Common myeloid progenitor, CD34-positive (primary cell): ENCODE results near the gene STARD10.

Experiments used
- CTCF ChIA-PET: fragments of 350-600 bp; sonication (Branson Sonifier 250); formaldehyde crosslinking; loops from one replicate; lab custom pipeline; 2021; ENCODE audit warnings: antibody characterized with exemption; lab: Charles Lee
- POLR2A ChIA-PET: fragments of 350-600 bp; sonication (Branson Sonifier 250); formaldehyde crosslinking; loops from one replicate; lab custom pipeline; 2021; ENCODE audit warnings: antibody characterized with exemption; lab: Charles Lee
- DNase-seq, 3 donors: peaks; one replicate each; pipeline versions ENCODE4 v3.0.0 to v3.0.0-alpha.2; 2013
- H3K27ac ChIP-seq, 2 experiments: 1 replicate in 1 of 2; 2 replicates in 1 of 2; pipeline ENCODE4 v1.7.0; 2013; ENCODE audit warnings: inconsistent platforms in 2 of 2, low read length in 2 of 2, mild to moderate bottlenecking in 2 of 2, low read depth in 1 of 2, moderate library complexity in 1 of 2; ENCODE audit not compliant: severe bottlenecking in 2 of 2, insufficient read depth in 1 of 2, poor library complexity in 1 of 2
- H3K27me3 ChIP-seq, 5 experiments: replicated peaks in 2 of 5; 1 replicate in 3 of 5; 2 replicates in 2 of 5; pipeline versions ENCODE4 v1.6.1 to v1.7.0; 2013; ENCODE audit warnings: low read length in 4 of 5, mild to moderate bottlenecking in 2 of 5, moderate library complexity in 2 of 5, inconsistent platforms in 1 of 5; ENCODE audit not compliant: insufficient read depth in 5 of 5, control insufficient read depth in 4 of 5
- H3K36me3 ChIP-seq, 4 experiments: 1 replicate in 2 of 4; 2 replicates in 2 of 4; pipeline versions ENCODE4 v1.6.1 to v1.7.0; 2013; ENCODE audit warnings: low read length in 3 of 4, control low read depth in 1 of 4, mild to moderate bottlenecking in 1 of 4; ENCODE audit not compliant: control insufficient read depth in 4 of 4, insufficient read depth in 4 of 4
- H3K4me1 ChIP-seq, 4 experiments: 1 replicate in 3 of 4; 2 replicates in 1 of 4; pipeline versions ENCODE4 v1.6.1 to v1.7.1; 2013; ENCODE audit warnings: low read length in 3 of 4, mild to moderate bottlenecking in 3 of 4, control low read depth in 1 of 4, inconsistent platforms in 1 of 4, moderate library complexity in 1 of 4; ENCODE audit not compliant: control insufficient read depth in 4 of 4, insufficient read depth in 4 of 4; ENCODE audit errors: control extremely low read depth in 1 of 4
- H3K4me3 ChIP-seq, 7 experiments: 1 replicate in 4 of 7; 2 replicates in 3 of 7; pipeline versions ENCODE4 v1.5.1 to v1.7.0; 2013; ENCODE audit warnings: mild to moderate bottlenecking in 7 of 7, low read length in 6 of 7, moderate library complexity in 6 of 7, inconsistent platforms in 2 of 7, low read depth in 2 of 7, control low read depth in 1 of 7; ENCODE audit not compliant: insufficient read depth in 4 of 7, control insufficient read depth in 1 of 7; ENCODE audit errors: extremely low read depth in 1 of 7
- H3K9me3 ChIP-seq, 5 experiments: 1 replicate in 4 of 5; 2 replicates in 1 of 5; pipeline versions ENCODE4 v1.6.1 to v1.7.1; 2013; ENCODE audit warnings: low read length in 4 of 5, mild to moderate bottlenecking in 2 of 5, inconsistent platforms in 1 of 5, low read depth in 1 of 5, moderate library complexity in 1 of 5; ENCODE audit not compliant: control insufficient read depth in 4 of 5, insufficient read depth in 2 of 5; ENCODE audit errors: control extremely low read depth in 1 of 5
- WGBS: methylation state at CpG from one replicate; pipeline ENCODE4 v1.1.5; 2013; ENCODE audit not compliant: insufficient coverage; 5-methylcytosine and 5-hydroxymethylcytosine counted together

STARD10 gene

GRCh38 chr11:72725724-72726028, 68.2 kb downstream of the STARD10 start:
- no peak for DNase-seq
- peak overlapping the region in 1 of 2 experiments; percentile 57 for H3K27ac ChIP-seq
- 100% methylated on average over 1 of the region's 4 CpGs for WGBS
- peak overlapping the region in 1 of 7 experiments; percentile 1 for H3K4me3 ChIP-seq
- no peaks in the 10 kb centered on the region for H3K9me3 ChIP-seq
- H3K27me3 ChIP-seq = no peaks in the 10 kb centered on the region
- peaks cover 12 to 59% (median 34%) of the 10 kb centered on the region in 4 experiments for H3K4me1 ChIP-seq
- H3K36me3 ChIP-seq = peaks cover 0 to 43% (median 7%) of the 10 kb centered on the region in 4 experiments
- ChIA-PET CTCF (interaction anchor here (0.6 to 11.1 kb wide), 33 partner anchors 9 to 452 kb away, joined by 3 to 118 read pairs (median 5); partner anchors contain the start of genes ARAP1, ATG16L2 and STARD10), POLR2A (interaction anchor here (0.6 to 2.1 kb wide), 8 partner anchors 9 to 1253 kb away, joined by 3 to 12 read pairs (median 4); partner anchors contain the start of genes ATG16L2 and STARD10)

- Histone ChIP-seq H3K4me1 (peaks cover 16 to 62% (median 40%) of the 10 kb centered on the region in 4 experiments), H3K27ac (peak overlapping the region in 1 of 2 experiments; percentile 57), H3K9me3 (no peaks in the 10 kb centered on the region), H3K27me3 (no peaks in the 10 kb centered on the region), H3K4me3 (peak overlapping the region in 1 of 7 experiments; percentile 1), H3K36me3 (peaks cover 0 to 46% (median 7%) of the 10 kb centered on the region in 4 experiments)
- 62% methylated on average over 9 of the region's 9 CpGs for WGBS
- POLR2A ChIA-PET = interaction anchor here (0.6 to 2.1 kb wide), 9 partner anchors 9 to 1254 kb away, joined by 3 to 12 read pairs (median 4); partner anchors contain the start of genes ATG16L2 and STARD10
- CTCF ChIA-PET = interaction anchor here (0.6 to 11.1 kb wide), 35 partner anchors 9 to 489 kb away, joined by 3 to 118 read pairs (median 5); partner anchors contain the start of genes ARAP1, ATG16L2 and STARD10
- peak; percentile 92 to 96 (median 93) for DNase-seq
These were observed 68.8 kb downstream of the STARD10 start for GRCh38 chr11:72724851-72725723.

GRCh38 chr11:72724021-72724551, 69.8 kb downstream of the STARD10 start:
- Histone ChIP-seq H3K9me3 (no peaks in the 10 kb centered on the region), H3K27ac (no peak overlapping the region), H3K36me3 (peaks cover 0 to 48% (median 7%) of the 10 kb centered on the region in 4 experiments), H3K4me3 (no peak overlapping the region), H3K4me1 (peaks cover 19 to 69% (median 50%) of the 10 kb centered on the region in 4 experiments), H3K27me3 (no peaks in the 10 kb centered on the region)
- ChIA-PET POLR2A (interaction anchor here (0.6 to 2.1 kb wide), 2 partner anchors 73 to 91 kb away, joined by 6 to 12 read pairs; partner anchors contain the start of gene ATG16L2), CTCF (interaction anchor here (0.7 to 11.1 kb wide), 15 partner anchors 8 to 453 kb away, joined by 3 to 118 read pairs (median 7); partner anchors contain the start of genes ATG16L2 and STARD10)
- 92% methylated on average over 5 of the region's 5 CpGs for WGBS
- DNase-seq = no peak

GRCh38 chr11:72723508-72723907, 70.3 kb downstream of the STARD10 start:
- no peak for DNase-seq
- Histone ChIP-seq H3K4me3 (no peak overlapping the region), H3K4me1 (peaks cover 19 to 74% (median 56%) of the 10 kb centered on the region in 4 experiments), H3K27me3 (no peaks in the 10 kb centered on the region), H3K36me3 (peaks cover 0 to 54% (median 8%) of the 10 kb centered on the region in 4 experiments), H3K9me3 (no peaks in the 10 kb centered on the region), H3K27ac (peak overlapping the region in 1 of 2 experiments; percentile 50)
- POLR2A ChIA-PET = interaction anchor here (0.6 to 1.9 kb wide), 2 partner anchors 73 to 90 kb away, joined by 6 to 7 read pairs; no protein-coding TSS in a partner anchor
- WGBS = 82% methylated on average over 4 of the region's 9 CpGs
- CTCF ChIA-PET = interaction anchor here (0.7 to 11.1 kb wide), 14 partner anchors 9 to 454 kb away, joined by 3 to 118 read pairs (median 4); partner anchors contain the start of genes ATG16L2 and STARD10

GRCh38 chr11:72722050-72722748, 71.6 kb downstream of the STARD10 start:
- Histone ChIP-seq H3K4me3 (peak overlapping the region; percentile 34 to 80 (median 74)), H3K27me3 (no peaks in the 10 kb centered on the region), H3K36me3 (peaks cover 0 to 63% (median 13%) of the 10 kb centered on the region in 4 experiments), H3K9me3 (no peaks in the 10 kb centered on the region), H3K4me1 (peaks cover 19 to 76% (median 62%) of the 10 kb centered on the region in 4 experiments), H3K27ac (peak overlapping the region; percentile 73 to 88)
- ChIA-PET POLR2A (interaction anchor here (0.7 to 1.9 kb wide), 5 partner anchors 14 to 92 kb away, joined by 3 to 7 read pairs (median 3); partner anchors contain the start of gene ATG16L2), CTCF (interaction anchor here (0.8 to 11.1 kb wide), 8 partner anchors 16 to 523 kb away, joined by 3 to 118 read pairs (median 4); partner anchors contain the start of genes ATG16L2 and STARD10)
- WGBS = 0% methylated on average over 7 of the region's 10 CpGs
- DNase-seq = peak; percentile 90 to 97 (median 95)

- Histone ChIP-seq H3K4me3 (peak overlapping the region; percentile 34 to 80 (median 74)), H3K27ac (peak overlapping the region; percentile 73 to 88), H3K27me3 (no peaks in the 10 kb centered on the region), H3K9me3 (no peaks in the 10 kb centered on the region), H3K4me1 (peaks cover 19 to 76% (median 62%) of the 10 kb centered on the region in 4 experiments), H3K36me3 (peaks cover 0 to 63% (median 14%) of the 10 kb centered on the region in 4 experiments)
- DNase-seq = no peak
- POLR2A ChIA-PET = interaction anchor here (1.0 to 1.9 kb wide), 2 partner anchors 73 to 91 kb away, joined by 3 to 7 read pairs; no protein-coding TSS in a partner anchor
- WGBS = 2% methylated on average over 12 of the region's 13 CpGs
- CTCF ChIA-PET = interaction anchor here (4.3 to 11.1 kb wide), 3 partner anchors 17 to 92 kb away, joined by 41 to 118 read pairs (median 108); partner anchors contain the start of genes ATG16L2 and STARD10
These were observed 72.2 kb downstream of the STARD10 start for GRCh38 chr11:72721689-72722049.
